GM20431 (cell line): ENCODE data around the gene ZCCHC10.
"Not testable (repeated sequence)": the region's sequence is repeated elsewhere in the genome, so short reads cannot be mapped to it uniquely, and the experiment has no call there.

Experiments used
- in situ Hi-C: fragments of 300-500 bp; cut with MseI, MboI; formaldehyde crosslinking; loops from one replicate; pipeline ENCODE4 v1.15.0; 2020; ENCODE audit warnings: low sequenced_read_pairs; ENCODE audit not compliant: unreplicated experiment

Gene ZCCHC10

GRCh38 chr5:132981288-132981687 lies 45.1 kb downstream of the ZCCHC10 start:
- in situ Hi-C loops, result no loop called here

- in situ Hi-C loops, result no loop called here
Observed at GRCh38 chr5:132979976-132980375, 46.4 kb downstream of the ZCCHC10 start.

DNA sequence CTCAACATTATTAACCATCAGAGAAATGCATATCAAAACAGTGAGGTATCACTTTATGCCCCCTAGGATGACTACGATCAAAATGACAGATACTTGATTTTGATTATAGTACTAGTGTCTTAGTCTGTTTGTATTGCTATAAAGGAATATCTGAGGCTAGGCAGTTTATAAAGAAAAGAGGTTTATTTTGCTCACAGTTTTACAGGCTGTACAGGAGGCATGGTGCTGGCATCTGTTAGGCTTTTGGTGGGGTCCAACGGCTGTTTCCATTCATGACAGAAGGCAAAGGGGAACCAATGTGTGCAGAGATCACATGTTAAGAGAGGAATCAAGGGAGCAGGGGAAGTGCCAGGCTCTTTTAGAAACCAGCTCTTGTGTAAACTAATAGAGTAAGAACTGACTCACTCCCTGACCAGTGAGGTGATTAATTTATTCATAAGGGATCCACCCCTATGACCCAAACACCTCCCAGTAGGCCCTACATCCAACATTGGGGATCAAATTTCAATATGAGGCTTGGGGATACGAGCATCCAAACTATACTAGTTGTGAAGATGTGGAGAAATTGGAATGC lies 46.9 kb downstream of the ZCCHC10 start:
- in situ Hi-C loops, result no loop called here

DNA sequence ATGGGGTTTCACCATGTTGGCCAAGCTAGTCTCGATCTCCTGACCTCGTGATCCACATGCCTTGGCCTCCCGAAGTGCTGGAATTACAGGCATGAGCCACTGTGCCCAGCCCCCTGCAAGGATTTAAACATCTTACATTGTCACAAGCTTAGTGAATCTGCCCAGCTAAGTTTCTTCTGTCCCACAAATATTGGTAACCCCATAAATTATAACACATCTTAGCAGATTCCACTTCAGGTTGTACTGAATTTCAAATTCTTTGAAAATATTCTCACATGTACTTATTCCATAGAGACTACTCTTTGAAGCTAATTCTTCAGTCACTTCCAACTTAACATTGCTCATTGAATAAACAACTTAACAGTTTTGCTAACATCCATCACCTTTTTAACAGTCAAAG lies 49.5 kb downstream of the ZCCHC10 start:
- in situ Hi-C loops, result no loop called here

DNA sequence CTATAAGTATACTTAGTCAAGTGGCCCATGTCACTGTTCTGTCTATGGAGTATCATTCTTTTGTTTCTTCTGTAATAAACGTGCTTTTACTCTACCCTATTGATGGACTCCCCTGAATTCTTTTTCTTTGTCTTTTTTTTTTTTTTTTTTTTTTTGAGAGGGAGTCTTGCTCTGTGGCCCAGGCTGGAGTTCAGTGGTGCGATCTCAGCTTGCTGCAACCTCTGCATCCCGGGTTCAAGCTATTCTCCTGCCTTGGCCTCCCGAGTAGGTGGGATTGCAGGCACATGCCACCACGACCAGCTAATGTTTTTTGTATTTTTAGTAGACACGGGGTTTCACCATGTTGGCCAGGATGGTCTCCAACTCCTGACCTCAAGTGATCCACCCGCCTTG lies 53.9 kb downstream of the ZCCHC10 start:
- in situ Hi-C loops, result not testable (repeated sequence)

GRCh38 chr5:132971483-132972435 lies 54.6 kb downstream of the ZCCHC10 start:
- in situ Hi-C loops, result no loop called here

DNA sequence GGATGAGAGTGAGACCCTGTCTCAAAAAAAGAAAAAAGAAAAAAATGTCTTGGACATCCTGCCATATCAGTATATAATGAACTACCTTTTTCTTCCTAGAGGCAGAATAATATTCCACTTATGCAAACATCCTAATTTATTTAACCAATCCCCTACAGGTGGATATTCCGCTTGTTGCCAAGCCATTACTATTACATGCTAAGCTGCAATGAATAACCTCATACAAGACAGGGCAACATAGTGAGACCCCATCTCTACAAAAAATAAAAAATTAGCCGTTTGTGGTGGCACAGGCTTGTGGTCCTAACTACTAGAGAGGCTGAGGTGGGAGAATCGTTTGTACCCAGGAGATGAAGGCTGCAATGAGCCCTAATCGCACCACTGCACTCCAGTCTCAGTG lies 61.2 kb downstream of the ZCCHC10 start:
- in situ Hi-C loops, result no loop called here

GRCh38 chr5:132963171-132964104 lies 62.9 kb downstream of the ZCCHC10 start, which contains the start of gene AFF4:
Gene AFF4, minus strand, starts transcription at chr5:132963634. Its CDS starts 26,445 bp downstream, at chr5:132937189.
- in situ Hi-C loops, result no loop called here

DNA sequence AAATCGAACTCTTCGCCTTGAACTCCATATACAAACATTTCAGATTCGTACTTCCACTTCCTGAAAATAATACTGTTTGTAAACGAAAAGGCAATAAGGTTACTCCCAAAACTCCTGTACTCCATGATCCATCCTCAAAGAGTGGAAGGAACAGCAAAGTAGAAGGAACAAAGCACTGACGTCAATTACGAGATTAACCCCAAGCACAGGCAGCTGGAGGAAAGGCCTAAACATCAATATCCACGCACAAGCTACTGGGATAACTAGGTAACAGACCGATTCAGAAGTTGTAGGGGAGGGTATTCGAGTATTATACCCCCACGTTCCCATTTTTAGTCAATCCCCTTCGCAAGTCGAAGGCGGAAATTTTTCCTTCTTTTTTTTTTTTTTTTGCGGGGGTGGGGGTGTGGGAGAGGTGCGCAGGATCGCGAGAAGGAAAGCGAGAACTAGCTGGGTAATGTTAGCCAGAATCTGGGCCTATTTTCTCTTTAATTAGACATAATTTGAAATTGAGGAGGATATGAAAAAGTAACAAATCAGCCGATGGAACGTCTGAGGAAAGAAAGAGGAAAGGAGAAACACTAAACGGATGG lies 63.8 kb downstream of the ZCCHC10 start:
- in situ Hi-C loops, result no loop called here

GRCh38 chr5:132961887-132962286 lies 64.5 kb downstream of the ZCCHC10 start:
- in situ Hi-C loops, result no loop called here

- in situ Hi-C loops, result not testable (repeated sequence)
Observed at GRCh38 chr5:132961123-132961815, 65.1 kb downstream of the ZCCHC10 start.

DNA sequence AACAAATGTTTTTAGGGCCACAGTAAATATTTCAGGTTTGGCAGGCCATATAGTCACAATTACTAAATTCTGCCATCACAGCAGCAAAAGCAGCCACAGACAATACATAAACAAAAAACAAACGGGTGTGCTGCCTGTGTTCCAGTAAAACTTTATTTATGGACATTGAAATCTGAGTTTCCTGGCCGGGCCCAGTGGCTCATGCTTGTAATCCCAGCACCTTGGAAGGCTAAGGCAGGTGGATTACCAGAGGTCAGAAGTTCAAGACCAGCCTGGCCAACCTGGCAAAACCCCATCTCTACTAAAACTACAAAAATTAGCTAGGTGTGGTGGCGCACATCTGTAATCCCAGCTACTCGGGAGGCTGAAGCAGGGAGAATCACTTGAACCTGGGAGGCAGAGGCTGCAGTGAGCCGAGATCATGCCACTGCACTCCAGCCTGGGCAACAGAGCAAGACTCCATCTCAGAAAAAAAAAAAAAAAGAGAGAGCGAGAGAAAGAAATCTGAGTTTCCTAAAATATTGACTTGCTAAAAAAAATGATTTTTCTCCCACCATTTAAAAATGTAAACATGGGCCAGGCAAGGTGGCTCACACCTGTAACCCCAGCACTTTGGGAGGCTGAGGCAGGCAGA lies 70.1 kb downstream of the ZCCHC10 start:
- in situ Hi-C loops, result not testable (repeated sequence)

GRCh38 chr5:132953710-132954109 lies 72.6 kb downstream of the ZCCHC10 start:
- in situ Hi-C loops, result no loop called here

DNA sequence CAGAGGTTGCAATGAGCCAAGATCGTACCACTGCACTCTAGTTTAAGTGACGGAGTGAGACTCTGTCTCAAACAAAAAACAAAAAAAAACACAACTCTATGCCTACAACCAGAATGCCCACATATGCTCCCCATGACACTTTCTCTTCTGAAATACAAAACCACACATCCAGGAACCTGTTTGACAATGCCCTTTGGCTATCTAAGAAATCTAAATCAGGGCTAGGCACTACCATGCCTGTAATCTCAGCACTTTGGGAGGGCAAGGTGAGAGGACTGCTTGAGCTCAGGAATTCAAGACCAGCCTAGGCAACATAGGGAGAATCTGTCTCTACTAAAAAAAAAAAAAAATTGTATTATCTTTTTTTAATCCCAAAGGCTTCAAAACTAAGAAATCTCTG lies 73.5 kb downstream of the ZCCHC10 start:
- in situ Hi-C loops, result no loop called here

GRCh38 chr5:132951897-132952296 lies 74.5 kb downstream of the ZCCHC10 start:
- in situ Hi-C loops, result no loop called here

- in situ Hi-C loops, result no loop called here
Observed at GRCh38 chr5:132949136-132949535, 77.2 kb downstream of the ZCCHC10 start.

GRCh38 chr5:132947671-132948070 lies 78.7 kb downstream of the ZCCHC10 start:
- in situ Hi-C loops, result no loop called here
